Kidney glomerular epithelial cell (primary cell): ENCODE results near the gene AGPAT2.

Experiments used
- DNase-seq: peaks from one replicate; lab custom pipeline; 2025; lab: John Stamatoyannopoulos, UW

AGPAT2 gene

DNA sequence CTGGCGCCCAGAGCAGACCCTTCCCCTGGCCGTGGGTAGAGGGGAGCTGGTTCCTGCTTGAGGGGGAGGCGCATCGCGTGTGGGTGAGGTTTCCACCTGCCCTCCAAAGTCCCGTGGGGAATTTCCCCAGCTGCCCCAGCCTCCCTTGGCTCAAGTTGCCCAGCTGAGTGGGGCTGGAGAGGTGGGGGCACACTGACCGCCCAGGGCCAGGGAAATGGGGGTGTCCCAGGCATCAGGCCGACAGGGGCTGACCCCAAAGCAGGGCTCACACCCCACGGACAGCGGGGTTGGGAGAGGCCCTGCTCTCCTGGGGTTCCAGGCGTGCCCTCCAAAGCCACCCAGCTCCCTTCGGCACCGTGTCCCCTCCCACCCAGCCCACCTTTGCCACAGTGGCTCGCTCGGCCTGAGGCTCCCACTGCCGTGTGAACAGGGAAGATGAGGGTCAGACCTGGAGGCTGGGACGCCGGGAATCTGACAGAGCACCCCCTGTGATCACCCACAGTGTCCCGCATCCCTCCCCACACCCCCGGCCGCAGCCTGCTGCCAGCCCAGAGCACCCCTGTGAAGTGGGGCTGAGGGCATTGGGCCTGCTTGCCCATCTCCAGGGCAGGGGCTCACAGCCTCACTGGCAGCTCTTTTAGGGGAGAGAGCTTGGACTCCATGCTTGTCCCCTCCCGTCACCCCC lies 25.5 kb downstream of the AGPAT2 start:
- DNase-seq, result no peak

DNA sequence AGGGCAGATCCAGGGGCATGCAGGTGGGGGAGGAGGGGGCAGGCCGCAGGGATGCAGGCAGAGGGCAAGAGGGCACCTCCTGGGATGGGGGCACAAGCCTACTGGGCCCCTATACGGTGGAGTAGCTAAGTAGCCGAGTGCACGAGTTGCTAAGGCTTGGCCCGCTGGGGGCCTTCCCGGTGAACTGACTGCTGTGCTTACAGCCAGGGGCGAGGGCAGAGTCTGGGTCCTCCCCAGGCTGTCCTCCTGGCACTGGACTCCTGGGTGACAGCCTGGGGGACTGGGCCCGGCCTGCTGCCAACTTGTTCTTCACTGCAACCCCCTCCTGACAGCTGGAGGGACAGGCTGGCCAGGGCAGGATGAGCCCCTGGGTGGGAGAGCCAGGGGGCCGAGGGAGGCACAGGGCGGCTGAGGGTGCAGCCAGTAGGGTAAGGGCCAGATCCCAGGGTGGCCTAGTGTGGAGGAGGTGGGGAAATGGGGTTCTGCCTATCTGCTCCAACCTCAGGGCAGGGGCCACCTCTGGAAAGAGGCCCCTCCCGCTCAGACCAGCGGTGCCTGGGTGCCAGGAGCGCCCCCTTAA lies 26.2 kb downstream of the AGPAT2 start:
- no peak for DNase-seq

DNA sequence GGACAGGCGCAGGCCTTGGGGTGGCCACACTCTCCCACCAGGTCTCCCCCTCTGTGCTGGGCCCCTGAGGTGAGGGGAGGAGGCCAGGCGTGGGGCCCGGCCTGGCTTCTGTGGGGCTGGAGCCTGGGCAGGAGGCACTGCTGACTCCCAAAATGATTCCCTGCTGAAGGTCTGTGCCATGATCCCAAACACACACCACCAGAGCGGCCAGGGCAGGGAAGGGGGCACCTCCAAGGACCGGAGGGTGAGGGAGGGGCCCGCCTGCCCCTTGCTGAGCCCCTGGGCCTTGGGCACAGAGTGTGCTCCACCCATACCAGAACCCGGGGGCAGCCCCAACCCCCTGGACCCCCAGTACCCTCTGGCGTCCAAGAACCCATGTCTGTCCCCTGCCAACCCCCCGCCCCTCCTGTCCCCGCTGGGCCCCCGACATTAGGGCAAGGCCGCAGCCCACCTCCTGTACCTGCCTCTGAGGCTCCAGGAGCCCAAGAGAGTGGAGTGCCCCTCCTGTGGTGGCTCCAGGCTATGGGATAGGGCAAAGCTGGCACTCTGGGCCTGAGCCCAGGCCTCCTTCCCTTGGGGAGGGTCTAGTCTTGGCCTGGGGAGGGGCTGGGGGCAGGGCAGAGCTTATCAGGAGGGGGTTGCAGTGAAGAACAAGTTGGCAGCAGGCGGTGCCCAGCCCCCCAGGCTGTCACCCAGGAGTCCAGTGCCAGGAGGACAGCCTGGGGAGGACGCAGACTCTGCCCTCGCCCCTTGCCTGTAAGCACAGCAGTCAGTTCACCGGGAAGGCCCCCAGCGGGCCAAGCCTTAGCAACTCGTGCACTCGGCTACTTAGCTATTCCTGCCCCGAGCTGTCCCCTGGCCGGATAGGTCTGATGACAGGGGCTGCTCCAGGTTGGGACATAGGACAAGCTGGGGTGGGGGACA lies 27.1 kb downstream of the AGPAT2 start:
- no peak for DNase-seq

DNA sequence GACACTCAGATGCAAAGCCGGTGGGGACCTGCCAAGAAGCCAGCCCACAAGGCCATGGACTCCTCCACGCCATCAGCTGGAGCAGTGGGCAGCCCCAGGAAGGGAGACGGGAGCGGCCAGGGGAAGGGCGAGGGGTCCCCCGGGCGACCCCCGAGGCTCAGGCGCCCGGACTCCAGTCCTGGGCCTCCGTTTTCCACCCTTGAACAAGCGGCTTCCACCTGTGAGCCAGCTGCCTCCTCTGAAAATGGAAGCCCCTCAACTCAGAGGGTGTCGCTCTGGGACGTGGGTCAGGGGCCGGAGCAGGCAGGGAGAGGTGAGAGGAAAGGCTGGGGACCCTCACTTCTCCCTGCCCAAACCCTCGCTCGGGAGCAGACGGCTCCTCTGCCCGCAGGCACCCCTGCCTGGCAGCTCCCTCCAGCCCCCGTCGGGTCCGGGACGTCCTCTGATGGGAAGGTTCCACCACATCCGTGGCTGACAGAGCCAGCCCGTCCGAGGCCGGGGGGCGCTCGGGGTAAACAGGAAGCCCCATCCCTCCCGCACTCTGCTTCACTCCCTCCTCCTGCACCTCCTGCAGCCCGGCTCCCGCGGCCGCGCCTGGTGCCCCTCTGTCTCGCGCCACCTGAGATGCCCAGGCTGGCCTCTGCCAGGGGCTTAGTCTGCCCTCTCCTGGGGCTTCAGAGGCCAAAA lies 28.3 kb downstream of the AGPAT2 start:
- DNase-seq, result no peak

DNA sequence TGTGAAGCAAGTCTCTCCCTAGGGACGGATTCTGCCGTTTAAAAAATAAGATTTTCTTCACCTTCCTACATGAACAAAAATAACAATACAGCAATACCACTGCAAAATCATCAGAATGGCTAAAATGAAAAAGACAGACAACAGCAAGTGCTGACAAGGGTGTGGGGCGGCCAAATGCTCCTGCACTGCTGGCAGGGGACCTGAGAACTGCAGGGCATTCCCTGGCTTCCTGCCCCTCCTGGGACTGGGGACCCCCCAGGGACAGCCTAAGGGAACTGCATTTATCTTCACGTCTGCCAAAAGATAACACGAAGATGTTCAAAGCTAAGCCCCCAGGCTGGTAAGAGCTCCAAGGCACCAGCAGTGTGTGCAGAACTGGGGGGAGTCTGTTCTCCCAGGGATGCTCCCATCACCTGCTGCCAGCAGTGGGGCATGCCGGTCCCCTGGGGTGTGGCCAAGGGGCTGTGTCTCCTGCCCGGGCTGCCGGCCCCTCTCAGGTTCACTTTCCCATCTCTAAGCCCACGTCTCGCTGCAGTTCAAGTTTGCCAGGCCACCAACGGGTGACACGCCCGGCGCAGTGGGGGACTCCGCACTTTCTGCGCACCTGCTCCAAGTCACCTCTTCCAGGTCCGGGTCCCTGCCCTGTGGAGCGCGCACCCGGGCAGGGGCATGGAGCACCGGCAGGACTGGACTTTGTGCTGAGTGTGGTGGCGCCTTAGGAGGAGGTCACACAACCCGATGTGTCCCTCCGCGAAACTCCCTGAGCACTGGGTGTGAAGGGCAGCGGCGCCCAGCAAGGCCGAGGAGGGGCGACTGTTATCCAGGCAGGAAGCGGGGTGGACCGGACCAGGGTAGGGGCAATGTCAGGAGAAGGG lies 29.0 kb downstream of the AGPAT2 start:
- DNase-seq, result no peak

DNA sequence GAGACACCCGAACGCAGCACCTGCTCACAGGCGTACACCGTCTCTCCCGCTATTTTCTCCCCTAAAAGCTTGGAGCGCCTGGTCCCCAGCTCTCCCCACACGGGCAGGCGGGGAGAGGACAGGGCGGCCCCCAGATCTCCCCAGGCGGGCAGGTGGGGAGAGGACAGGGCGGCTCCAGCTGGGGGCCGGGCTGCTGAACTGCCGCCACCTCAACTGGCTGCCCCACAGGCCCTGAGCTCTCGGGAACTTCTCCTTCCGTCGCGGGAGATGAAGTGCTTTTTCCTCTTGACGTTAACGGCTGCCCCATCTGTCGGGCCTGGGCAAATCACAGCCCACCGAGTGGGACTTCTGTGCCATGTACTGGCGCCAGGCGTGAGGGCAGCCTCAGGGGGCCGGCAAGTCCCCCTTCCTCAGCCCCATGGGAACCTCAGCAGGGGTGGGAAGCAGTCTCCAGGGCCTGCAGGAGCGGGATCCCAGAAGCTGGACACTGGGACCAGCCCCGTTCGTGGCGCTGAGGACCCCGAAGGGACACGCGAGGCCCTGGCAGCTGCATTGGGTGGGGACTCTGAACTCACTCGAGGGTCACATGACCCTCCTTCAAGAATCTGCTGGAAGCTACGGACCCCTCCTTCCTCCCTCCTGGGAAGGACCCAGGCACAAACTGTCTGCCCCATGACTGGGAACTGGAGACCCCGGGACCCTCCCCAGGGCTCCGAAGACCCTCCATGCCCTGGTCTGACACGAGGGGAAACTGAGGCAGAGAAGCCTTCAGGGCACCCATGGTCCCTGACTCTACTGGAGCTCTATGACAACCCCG lies 30.3 kb downstream of the AGPAT2 start:
- DNase-seq, result no peak

DNA sequence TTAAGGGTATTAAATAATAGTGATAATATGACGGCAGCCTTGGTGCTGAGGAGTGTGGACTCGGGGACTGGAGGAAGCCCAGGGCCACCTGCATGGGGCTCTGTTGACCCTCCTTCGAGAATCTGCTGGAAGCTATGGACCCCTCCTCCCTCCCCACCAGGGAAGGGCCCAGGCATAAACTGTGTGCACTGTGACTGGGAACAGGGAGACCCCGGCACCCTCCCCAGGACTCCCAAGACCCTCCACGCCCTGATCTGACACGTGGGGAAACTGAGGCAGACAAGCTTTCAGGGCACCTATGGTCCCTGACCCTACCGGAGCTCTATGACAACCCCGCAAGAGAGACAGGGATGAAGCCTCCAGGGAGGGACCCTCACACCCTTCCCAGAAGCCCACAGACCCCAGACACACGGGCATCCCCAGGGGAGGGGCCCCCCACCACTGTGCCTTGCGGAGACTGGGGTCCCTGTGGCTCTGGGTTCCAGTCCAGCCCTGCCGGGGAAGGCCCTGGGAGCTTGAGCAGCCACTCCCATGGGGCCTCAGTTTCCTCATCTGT lies 31.0 kb downstream of the AGPAT2 start:
- DNase-seq, result no peak

DNA sequence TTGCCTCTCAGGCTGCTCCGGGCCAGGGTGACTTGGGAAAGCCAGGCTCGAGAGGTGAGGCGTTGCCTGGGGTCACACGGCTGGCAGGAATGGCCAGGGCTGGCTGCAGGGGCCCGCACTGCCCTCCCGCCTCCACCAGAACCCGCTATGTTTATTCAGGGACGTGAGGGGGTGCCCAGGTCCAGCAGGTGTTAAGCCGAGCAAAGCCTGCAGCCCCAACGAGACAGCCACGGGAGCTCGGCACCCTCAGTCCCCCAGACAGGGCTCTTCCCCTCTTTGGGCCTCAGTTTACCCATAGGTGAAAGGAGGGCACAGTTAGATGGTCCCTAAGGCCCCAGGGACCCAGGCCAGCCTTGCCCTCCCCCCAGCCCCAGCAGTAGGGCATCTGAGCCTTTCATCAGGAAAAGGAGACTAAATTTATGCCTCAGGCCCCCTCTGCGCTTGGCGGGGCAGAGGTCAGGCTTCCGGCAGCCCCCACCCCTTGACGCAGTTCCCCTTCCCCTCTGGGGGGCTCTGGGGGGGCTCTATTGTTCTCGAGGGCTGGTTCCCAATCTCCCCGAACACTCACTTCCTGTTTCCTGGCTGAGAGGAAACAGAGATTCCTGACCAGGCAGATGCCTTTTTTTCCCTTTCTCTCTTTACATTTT lies 31.6 kb downstream of the AGPAT2 start:
- no peak for DNase-seq

DNA sequence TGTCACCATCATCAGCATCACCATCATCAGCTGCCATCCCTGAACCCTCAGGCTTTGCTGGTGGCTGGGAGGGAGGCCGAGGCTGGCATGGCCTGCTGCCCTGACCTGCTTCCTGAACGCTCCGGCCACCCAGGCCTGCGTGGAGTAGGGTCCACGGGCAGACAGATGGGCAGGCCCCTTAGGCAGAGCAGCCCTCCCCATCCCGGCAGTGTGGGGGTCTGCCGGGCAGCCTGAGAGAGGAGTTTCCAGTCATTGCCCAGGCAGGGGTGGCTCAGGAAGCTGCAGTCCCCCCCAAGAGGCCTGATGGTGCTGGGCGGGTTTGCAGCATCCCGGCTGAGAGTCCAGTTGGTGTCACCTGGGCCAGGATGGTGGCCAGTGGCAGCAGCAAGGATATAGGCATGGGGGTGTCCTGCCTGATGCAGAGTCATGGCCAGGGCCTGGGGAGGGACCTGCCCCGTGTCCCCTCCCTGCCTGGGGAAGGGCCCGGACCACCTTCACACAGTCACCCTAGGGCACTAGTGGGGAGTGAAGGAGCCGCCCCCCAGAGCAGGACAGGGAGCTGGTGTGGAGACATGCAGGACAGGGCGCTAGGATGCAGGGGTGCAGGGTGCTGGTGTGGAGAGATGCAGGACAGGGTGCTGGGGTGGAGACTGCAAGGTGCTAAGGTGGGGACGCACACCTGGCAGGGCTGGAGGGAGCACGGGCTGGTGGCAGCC lies 32.3 kb downstream of the AGPAT2 start:
- DNase-seq, result no peak

DNA sequence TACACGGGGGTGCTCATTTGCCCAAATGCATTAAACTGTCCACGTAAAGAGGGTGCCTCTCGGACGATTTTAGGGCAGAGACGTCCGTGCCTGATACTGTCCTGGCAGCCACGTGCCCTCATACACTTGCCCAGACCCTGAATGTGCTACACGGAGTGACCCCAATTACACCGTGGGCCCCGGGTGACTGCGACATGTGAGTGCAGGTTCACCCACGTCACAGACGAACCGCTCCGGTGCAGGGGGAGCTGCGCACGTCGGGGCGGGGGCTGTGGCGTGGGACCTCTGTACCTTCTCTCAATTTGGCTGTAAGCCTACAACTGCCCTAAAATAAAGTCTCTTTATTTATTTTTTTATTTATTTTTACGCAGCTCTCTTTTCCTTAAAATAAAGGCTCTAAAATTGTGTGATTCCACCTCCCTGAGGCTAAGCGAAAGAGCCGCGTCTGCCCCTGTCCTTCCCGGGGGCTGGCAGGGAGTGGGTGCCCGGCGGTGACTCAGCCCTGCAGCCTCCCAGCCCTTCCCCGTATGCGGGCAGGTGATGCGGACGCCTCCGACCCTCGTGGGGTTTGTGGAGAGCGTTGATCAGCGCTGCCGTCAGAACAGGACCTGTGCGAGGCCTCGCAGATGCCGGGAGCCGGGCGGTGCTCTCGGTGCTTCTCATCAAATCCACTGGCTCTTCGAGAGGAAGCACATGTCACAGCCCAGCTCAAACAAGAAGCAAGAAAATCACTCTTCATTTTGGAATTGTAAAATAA lies 33.8 kb downstream of the AGPAT2 start:
- no peak for DNase-seq

DNA sequence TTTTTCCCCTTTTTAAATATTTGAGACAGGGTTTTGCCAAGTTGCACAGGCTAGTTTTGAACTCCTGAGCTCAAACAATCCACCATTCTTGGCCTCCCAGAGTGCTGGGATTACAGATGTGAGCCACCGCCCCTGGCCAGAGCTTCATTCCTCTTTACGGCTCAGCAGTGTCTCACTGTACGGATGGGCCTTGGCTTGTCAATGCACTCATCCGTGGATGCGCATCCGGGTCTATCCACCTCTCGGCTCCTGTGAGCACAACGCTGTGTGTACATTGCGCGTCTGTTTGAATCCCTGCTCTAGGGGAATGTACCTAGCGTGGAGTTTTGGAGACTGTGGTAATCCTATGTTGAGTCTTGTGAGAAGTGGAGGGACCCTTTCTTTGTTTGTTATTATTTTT lies 35.4 kb downstream of the AGPAT2 start:
- DNase-seq, result no peak

DNA sequence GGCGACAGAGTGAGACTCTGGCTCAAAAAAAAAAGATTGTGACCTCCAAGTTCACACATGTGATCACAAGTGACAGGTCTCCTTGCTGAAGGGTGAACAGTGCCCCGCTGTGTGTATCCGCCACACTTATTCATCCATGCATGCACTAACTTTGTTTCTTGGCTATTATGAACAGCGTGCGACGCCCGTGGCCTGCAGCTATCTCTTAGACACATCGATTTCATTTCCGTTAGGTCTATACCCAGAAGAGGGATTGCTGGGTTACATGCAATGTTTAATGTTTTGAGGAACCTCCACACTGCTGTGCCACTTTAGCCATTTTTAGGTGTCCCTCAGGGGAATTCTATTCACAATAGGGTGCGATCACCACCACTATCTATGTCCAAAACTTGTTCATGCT lies 36.6 kb downstream of the AGPAT2 start:
- DNase-seq, result no peak

DNA sequence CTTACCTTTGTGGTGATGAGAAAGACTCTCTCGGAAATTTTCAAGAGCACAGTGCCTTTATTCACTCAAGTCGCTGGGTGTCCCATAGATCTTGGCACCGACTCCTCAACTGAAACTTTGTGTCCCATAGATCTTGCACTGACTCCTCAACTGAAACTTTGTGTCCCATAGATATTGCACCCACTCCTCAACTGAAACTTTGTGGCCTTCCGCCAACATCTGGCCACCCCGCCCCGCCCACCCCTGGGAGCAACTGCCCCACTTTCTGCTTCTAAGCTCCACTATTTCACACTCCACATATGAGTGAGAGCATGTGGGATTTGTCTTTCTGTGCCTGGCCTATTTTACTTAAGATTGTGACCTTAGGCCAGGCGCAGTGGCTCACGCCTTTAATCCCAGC lies 37.2 kb downstream of the AGPAT2 start:
- no peak for DNase-seq

DNA sequence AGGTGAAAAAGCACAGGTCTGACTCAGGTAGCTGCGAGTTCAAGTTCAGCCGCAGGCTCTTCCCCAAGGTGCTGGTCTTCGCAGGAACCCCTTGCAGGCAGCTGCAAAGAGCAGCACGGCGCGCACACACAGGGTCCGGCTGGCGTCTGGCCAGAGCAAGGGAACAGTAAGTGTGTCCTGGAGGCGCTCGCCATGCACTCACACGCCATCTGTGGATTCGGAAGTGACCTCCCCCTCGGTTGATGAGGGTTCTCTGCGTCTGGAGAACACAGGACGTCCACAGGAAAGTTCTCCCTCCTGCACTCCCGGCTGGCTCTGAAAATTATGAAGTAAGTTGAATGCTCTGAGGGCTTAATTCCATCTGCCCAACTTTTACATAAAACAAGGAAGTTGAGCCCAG lies 38.5 kb downstream of the AGPAT2 start:
- DNase-seq, result no peak

DNA sequence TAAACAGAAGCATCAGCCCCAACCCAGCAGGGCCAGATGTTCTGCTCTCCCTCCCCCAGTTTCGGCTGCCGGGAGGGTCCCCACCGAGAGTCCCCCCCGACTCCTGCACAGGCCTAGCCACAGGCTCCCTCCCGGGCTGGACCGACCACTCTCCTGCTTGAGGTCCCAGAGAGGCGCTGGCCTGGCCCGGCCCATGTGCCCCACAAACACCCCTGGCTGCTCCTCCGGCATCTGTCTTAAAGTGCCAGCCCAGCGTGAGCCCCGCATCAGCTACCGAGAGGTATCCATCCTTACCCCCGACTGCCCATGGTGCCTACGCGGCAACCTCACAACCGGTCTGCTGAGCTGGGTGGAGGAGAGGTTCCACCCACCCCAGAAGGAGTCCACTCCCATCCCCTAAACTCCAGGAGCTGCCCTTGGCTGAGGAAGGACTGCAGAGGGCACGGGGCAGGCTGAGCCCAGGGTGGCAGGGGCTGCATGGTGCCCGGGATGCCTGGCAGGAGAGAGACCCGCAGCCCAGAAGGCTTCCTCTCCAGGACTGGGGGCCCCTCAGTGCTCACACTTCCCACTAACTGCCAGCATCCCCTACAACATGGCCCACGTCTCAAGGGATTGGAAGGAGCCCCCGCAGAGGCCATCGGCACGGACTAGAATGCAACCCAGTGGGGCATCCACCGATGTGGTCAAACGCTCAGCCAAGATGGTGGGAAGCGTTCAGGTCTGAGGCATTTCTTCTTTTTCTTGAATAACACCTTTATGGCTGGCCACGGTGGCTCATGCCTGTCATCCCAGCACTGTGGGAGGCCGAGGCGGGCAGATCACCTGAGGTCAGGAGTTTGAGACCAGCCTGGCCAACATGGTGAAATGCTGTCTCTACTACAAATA lies 40.2 kb downstream of the AGPAT2 start:
- no peak for DNase-seq

DNA sequence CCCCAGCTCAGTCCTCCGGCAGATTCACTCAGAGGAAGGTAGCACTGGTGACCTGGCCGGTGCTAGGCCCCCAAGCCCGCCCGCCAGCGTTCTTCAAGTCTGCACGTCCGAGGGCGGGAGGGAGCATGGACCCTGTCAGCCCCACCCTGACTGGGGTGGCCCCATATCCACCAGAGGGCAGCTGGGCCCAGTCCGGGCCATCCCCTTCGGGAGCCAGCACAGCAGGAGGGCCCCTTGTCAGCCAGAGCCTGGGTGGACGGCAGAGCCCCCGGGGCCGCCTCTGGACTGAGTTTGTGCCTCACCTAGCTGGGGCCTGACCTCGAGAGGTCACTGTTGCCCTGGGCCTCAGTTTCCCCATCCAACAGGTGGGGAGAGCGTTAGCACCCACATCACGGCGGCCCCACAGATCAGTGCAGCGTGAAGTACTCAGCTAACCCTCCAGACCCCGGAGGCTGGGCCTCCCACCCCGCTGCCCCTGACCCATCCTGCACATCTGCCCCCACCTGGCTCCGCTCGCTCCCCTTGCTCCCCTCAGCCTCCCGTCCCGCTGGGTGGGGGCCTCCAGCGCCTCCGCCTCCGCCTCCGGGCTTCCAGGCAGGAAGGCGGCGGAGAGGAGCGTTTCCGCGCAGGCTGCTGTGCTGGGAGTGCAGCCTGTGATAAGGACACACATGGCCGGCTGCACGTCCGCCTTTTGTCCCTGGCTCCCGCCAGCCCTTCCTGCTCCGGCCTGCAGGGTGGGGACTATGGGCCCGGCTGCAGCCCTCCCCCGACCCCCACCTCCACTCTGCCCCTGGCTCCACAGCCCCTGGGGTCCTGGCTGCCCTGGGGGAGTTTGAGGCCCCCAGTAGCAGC lies 41.1 kb downstream of the AGPAT2 start:
- no peak for DNase-seq
